Ovary (tissue), 3 donors: ENCODE data around the gene GGCX.

Source experiments
- POLR2A ChIP-seq: fragments of 450-650 bp; IDR thresholded peaks from one replicate; pipeline ENCODE4 v1.6.1; 2017; ENCODE audit warnings: antibody characterized with exemption, mild to moderate bottlenecking, moderate library complexity
- TF ChIP-seq, protein P1 (sequence below), 3 donors: fragments of 450-650 bp in 2 of 3; fragments of 200-600 bp in 1 of 3; IDR thresholded peaks; one replicate each; pipeline versions ENCODE4 v1.5.1 to v1.8.0; 2016 to 2022; ENCODE audit warnings: antibody characterized with exemption in 3 of 3, mild to moderate bottlenecking in 1 of 3
- donor health status: DM: no; HTN: no; CAD: no.

GRCh38 chr2:85583667-85584353, 22.5 kb upstream of the GGCX start:
- no peak for TF ChIP-seq POLR2A
- TF ChIP-seq, protein P1, sequence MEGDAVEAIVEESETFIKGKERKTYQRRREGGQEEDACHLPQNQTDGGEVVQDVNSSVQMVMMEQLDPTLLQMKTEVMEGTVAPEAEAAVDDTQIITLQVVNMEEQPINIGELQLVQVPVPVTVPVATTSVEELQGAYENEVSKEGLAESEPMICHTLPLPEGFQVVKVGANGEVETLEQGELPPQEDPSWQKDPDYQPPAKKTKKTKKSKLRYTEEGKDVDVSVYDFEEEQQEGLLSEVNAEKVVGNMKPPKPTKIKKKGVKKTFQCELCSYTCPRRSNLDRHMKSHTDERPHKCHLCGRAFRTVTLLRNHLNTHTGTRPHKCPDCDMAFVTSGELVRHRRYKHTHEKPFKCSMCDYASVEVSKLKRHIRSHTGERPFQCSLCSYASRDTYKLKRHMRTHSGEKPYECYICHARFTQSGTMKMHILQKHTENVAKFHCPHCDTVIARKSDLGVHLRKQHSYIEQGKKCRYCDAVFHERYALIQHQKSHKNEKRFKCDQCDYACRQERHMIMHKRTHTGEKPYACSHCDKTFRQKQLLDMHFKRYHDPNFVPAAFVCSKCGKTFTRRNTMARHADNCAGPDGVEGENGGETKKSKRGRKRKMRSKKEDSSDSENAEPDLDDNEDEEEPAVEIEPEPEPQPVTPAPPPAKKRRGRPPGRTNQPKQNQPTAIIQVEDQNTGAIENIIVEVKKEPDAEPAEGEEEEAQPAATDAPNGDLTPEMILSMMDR (IDR thresholded peaks at IDR 0.05), result no peak
